GM12892 (cell line): ENCODE results near the gene ZAP70.

Experiments
- POLR2A ChIP-seq: IDR thresholded peaks from 2 replicates; pipeline ENCODE4 v1.6.1; 2011; ENCODE audit warnings: low read depth, low read length, control low read depth
- POLR2AphosphoS5 ChIP-seq: IDR thresholded peaks from 2 replicates; pipeline ENCODE4 v1.6.1; 2011; ENCODE audit warnings: low read depth, low read length, control low read depth

DNA sequence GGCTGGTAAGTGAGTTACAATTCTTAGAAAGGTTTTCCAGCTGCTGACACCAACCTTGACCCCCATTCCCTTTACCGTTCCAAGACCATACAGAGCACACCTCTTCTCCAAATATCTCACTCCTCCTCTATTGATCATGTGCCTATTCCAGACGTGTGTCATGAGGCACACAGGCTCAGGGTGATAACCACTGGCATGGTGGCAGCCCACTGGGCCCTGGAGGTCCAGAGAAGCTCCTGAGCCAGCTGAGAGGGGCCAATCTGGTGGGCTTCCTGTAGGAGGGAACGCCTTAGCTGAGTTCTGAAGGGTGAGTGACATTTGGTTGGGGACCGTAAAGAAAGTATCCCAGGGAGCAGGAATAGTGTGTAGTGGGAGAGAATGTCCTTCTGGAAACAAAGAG is 28.3 kb downstream of the ZAP70 start:
- TF ChIP-seq POLR2A (no peak), POLR2AphosphoS5 (no peak)
